GM12878 (cell line): ENCODE data around the gene UFC1. TPM values are rescaled to one million over a fixed set of nuclear protein-coding genes. Genes with fewer than 3 reads are reported as not detected.

Experiments
- ATF2 ChIP-seq: IDR thresholded peaks from 2 replicates; pipeline ENCODE4 v1.6.1; 2012; ENCODE audit warnings: low read length, inconsistent platforms
- BCL3 ChIP-seq: IDR thresholded peaks from 2 replicates; pipeline ENCODE4 v1.6.1; 2011; ENCODE audit warnings: borderline replicate concordance, low read depth, mild to moderate bottlenecking, moderate library complexity, low read length; ENCODE audit not compliant: insufficient read depth, poor library complexity, severe bottlenecking
- BHLHE40 ChIP-seq, 2 experiments: fragments of 450-650 bp in 1 of 2; IDR thresholded peaks; 2 replicates each; pipeline ENCODE4 v1.6.1; 2011 to 2017; ENCODE audit warnings: low read depth in 2 of 2, borderline replicate concordance in 1 of 2, improper control_type of control experiment in 1 of 2, low read length in 1 of 2, mild to moderate bottlenecking in 1 of 2
- BMI1 ChIP-seq: fragments of 450-650 bp; IDR thresholded peaks from 2 replicates; pipeline ENCODE4 v1.6.1; 2016; ENCODE audit warnings: mild to moderate bottlenecking, moderate library complexity, borderline replicate concordance
- CBX5 ChIP-seq: sonication (generic); IDR thresholded peaks from 2 replicates; pipeline ENCODE4 v1.6.1; 2016; ENCODE audit warnings: low read depth, moderate library complexity, mild to moderate bottlenecking, inconsistent platforms
- CEBPB ChIP-seq, 2 experiments: fragments of 150-350 bp in 1 of 2; IDR thresholded peaks; 2 replicates each; pipeline ENCODE4 v1.6.1; 2012 to 2014; ENCODE audit warnings: low read depth in 2 of 2, low read length in 2 of 2, borderline replicate concordance in 1 of 2, inconsistent platforms in 1 of 2
- ETV6 ChIP-seq, 2 experiments: fragments of 450-650 bp in 1 of 2; IDR thresholded peaks in 1 of 2; conservative IDR thresholded peaks in 1 of 2; 2 replicates each; pipeline ENCODE4 v1.6.1; 2014; ENCODE audit warnings: antibody characterized with exemption in 1 of 2, borderline replicate concordance in 1 of 2, low read depth in 1 of 2, mild to moderate bottlenecking in 1 of 2, moderate library complexity in 1 of 2
- HDGF ChIP-seq: fragments of 450-650 bp; IDR thresholded peaks from 2 replicates; pipeline ENCODE4 v1.6.1; 2016; ENCODE audit warnings: antibody characterized with exemption
- IKZF1 ChIP-seq: fragments of 450-650 bp; conservative IDR thresholded peaks from 2 replicates; pipeline ENCODE4 v1.6.1; 2017; ENCODE audit warnings: antibody characterized with exemption, mild to moderate bottlenecking
- MAX ChIP-seq: IDR thresholded peaks from 2 replicates; pipeline ENCODE4 v1.6.1; 2012; ENCODE audit warnings: low read depth, low read length, improper control_type of control experiment
- MTA2 ChIP-seq: fragments of 450-650 bp; IDR thresholded peaks from 2 replicates; pipeline ENCODE4 v1.6.1; 2016; ENCODE audit warnings: low read depth, mild to moderate bottlenecking, moderate library complexity
- MXI1 ChIP-seq: fragments of 150-350 bp; IDR thresholded peaks from 2 replicates; pipeline ENCODE4 v1.6.1; 2011; ENCODE audit warnings: low read depth, mild to moderate bottlenecking, inconsistent platforms, low read length, improper control_type of control experiment
- NFIC ChIP-seq: IDR thresholded peaks from 2 replicates; pipeline ENCODE4 v1.6.1; 2012; ENCODE audit warnings: low read depth, mild to moderate bottlenecking, inconsistent platforms, low read length, moderate library complexity
- PKNOX1 ChIP-seq: fragments of 450-650 bp; IDR thresholded peaks from 2 replicates; pipeline ENCODE4 v1.6.1; 2016; ENCODE audit warnings: mild to moderate bottlenecking
- PRDM15 ChIP-seq: fragments of 450-650 bp; formaldehyde crosslinking; IDR thresholded peaks from 2 replicates; pipeline ENCODE4 v1.4.0; 2020; ENCODE audit warnings: mild to moderate bottlenecking, moderate library complexity
- TAF1 ChIP-seq: IDR thresholded peaks from 2 replicates; pipeline ENCODE4 v1.6.1; 2011; ENCODE audit warnings: mild to moderate bottlenecking, low read depth, low read length, borderline replicate concordance
- TCF3 ChIP-seq: IDR thresholded peaks from 2 replicates; pipeline ENCODE4 v1.6.1; 2012; ENCODE audit warnings: low read depth, mild to moderate bottlenecking, low read length, borderline replicate concordance; ENCODE audit not compliant: insufficient read depth
- WRNIP1 ChIP-seq: IDR thresholded peaks from 2 replicates; pipeline ENCODE4 v1.6.1; 2011; ENCODE audit warnings: low read depth, low read length, improper control_type of control experiment, borderline replicate concordance
- polyA plus RNA-seq, 11 experiments: library from polyadenylated mRNA; depleted of rRNA in 4 of 11; unstranded in 6 of 11; stranded (reverse) in 5 of 11; fragments of >200 nt; fragmentation: Nextera tagmentation in 4 of 11; fragmentation: Illumina TruSeq in 1 of 11; extraction: Ambion mirVana in 4 of 11; extraction: Trizol in 1 of 11; gene quantifications; 1 replicate in 1 of 11; 2 replicates in 10 of 11; pipeline versions ENCODE4 v1.2.1 to v1.2.3, GENCODE V29; 2011 to 2016; ENCODE audit warnings: inconsistent platforms in 2 of 11, missing spikeins in 2 of 11, low read depth in 1 of 11
- total RNA-seq, 4 experiments: library from RNA; depleted of rRNA in 3 of 4; stranded (reverse); fragments of >200 nt in 3 of 4; fragmentation: Illumina TruSeq in 1 of 4; extraction: Trizol in 1 of 4; gene quantifications; 2 replicates each; pipeline versions ENCODE4 v1.2.1 to v1.2.3, GENCODE V29; 2013 to 2021

Gene UFC1
- total and polyA plus RNA-seq, 10 of the 15 experiments (the other 5 are each of a cell fraction or from before 2014, with no cell fraction given): 95.9 to 239 (median 151) TPM

GRCh38 chr1:161131523-161132409 lies 22.0 kb upstream of the UFC1 start (continued):
- no peak for TF ChIP-seq CBX5
- TF ChIP-seq TCF3: 0 out of 2 replicates have a peak, but pooled peaks have one; percentile 2
- peak; percentile 94 for TF ChIP-seq HDGF
- no peak for TF ChIP-seq NFIC
- TF ChIP-seq MTA2: peak; percentile 37; the same call in 1 of the 2 replicates
- TF ChIP-seq WRNIP1: 0 out of 2 replicates have a peak, but pooled peaks have one; percentile 64
- no peak for TF ChIP-seq BCL3
- TF ChIP-seq ETV6 (conservative IDR thresholded peaks at IDR 0.05 in 1 of 2, IDR thresholded peaks at IDR 0.05 in 1 of 2; ENCODE audit: borderline replicate concordance in 1 of 2, low read depth in 1 of 2): no peak
- TF ChIP-seq ATF2: no peak
- peak in 1 of 2 experiments; percentile 53; a peak in 2 of 4 replicates for TF ChIP-seq BHLHE40 (IDR thresholded peaks at IDR 0.05; ENCODE audit: borderline replicate concordance in 1 of 2, low read depth in 2 of 2, low read length in 1 of 2)
- TF ChIP-seq TAF1: no peak
- TF ChIP-seq PKNOX1: no peak
- no peak for TF ChIP-seq BMI1
- no peak for TF ChIP-seq MAX
- TF ChIP-seq PRDM15 (CRISPR knock-in tag): no peak
- peak; percentile 12 for TF ChIP-seq IKZF1
- no peak for TF ChIP-seq CEBPB (IDR thresholded peaks at IDR 0.05; ENCODE audit: borderline replicate concordance in 1 of 2, low read depth in 2 of 2, low read length in 2 of 2)
- TF ChIP-seq MXI1: 0 out of 2 replicates have a peak, but pooled peaks have one; percentile 25
